ENCODE data around the gene PTPRM. TPM values are rescaled to one million over a fixed set of nuclear protein-coding genes. Genes with fewer than 3 reads are reported as not detected.

Gene PTPRM
- total RNA-seq, 4 donors from 2014 or later: 170 to 198 (median 182) TPM

GRCh38 chr18:8413751-8414150 is 846.6 kb downstream of the PTPRM start:
- TF ChIP-seq CTCF (IDR thresholded peaks at IDR 0.05) (no peak), POLR2A (IDR thresholded peaks at IDR 0.05) (no peak)
- no peak for DNase-seq
- Histone ChIP-seq H3K36me3 (no peaks in the 10 kb centered on the region), H3K9me3 (no peaks in the 10 kb centered on the region), H3K4me3 (replicated peaks in 1 of 3) (no peak overlapping the region), H3K4me1 (no peaks in the 10 kb centered on the region), H3K27me3 (no peaks in the 10 kb centered on the region), H3K27ac (no peak overlapping the region)
- intact Hi-C loops (cut with DNase I): no loop called here
- WGBS, 2 donors: 75 to 77% methylated on average over 6 of the region's 6 CpGs

- no peak overlapping the region for H3K27ac ChIP-seq
- no peaks in the 10 kb centered on the region for H3K9me3 ChIP-seq
- H3K27me3 ChIP-seq: no peaks in the 10 kb centered on the region
- no peak for DNase-seq
- no peaks in the 10 kb centered on the region for H3K4me1 ChIP-seq
- no peaks in the 10 kb centered on the region for H3K36me3 ChIP-seq
- no peak overlapping the region for H3K4me3 ChIP-seq (replicated peaks in 1 of 3)
- no peak for TF ChIP-seq CTCF (IDR thresholded peaks at IDR 0.05)
- no peak for TF ChIP-seq POLR2A (IDR thresholded peaks at IDR 0.05)
- WGBS, 2 donors: 48 to 55% methylated on average over 13 to 14 of the region's 15 CpGs
- intact Hi-C loops (cut with DNase I): no loop called here
Observed at GRCh38 chr18:8416212-8417019, 849.3 kb downstream of the PTPRM start.

- TF ChIP-seq POLR2A (IDR thresholded peaks at IDR 0.05): no peak
- TF ChIP-seq CTCF (IDR thresholded peaks at IDR 0.05): no peak
- H3K4me1 ChIP-seq: no peaks in the 10 kb centered on the region
- no peak overlapping the region for H3K4me3 ChIP-seq (replicated peaks in 1 of 3)
- 91 to 95% methylated on average over 3 of the region's 3 CpGs for WGBS, 2 donors
- H3K9me3 ChIP-seq: no peaks in the 10 kb centered on the region
- DNase-seq: no peak
- H3K27me3 ChIP-seq: no peaks in the 10 kb centered on the region
- intact Hi-C loops (cut with DNase I): no loop called here
- H3K27ac ChIP-seq: no peak overlapping the region
- H3K36me3 ChIP-seq: no peaks in the 10 kb centered on the region
Observed at GRCh38 chr18:8422391-8422790, 855.3 kb downstream of the PTPRM start.

DNA sequence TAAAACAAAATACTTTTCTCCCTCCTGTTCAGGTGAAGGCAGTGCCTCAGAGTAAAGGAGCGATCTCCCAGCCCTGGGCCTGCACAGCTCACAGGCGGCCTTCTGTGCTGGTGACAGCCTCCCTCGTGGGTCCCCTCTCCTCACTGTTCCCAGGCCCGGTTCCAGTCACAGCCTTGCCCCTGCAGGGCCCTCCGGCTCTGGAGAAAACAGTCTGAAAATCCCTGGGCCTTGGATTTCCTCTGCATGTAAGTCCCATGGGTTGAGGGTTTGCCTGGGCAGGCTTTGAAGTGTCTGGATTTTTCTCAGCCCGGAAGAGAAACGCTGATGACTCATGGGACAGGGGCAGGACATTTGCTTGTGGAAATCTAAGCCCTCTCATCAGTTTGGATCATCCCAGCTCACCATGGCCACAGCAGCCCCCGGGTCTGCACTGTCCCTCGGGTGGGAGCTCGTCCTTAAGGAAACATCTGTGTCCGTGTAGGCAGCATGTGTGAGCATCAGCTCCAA is 856.0 kb downstream of the PTPRM start:
- Histone ChIP-seq H3K36me3 (no peaks in the 10 kb centered on the region), H3K9me3 (no peaks in the 10 kb centered on the region), H3K27ac (no peak overlapping the region), H3K4me3 (replicated peaks in 1 of 3) (no peak overlapping the region), H3K27me3 (no peaks in the 10 kb centered on the region), H3K4me1 (no peaks in the 10 kb centered on the region)
- no peak for TF ChIP-seq CTCF (IDR thresholded peaks at IDR 0.05)
- no peak for TF ChIP-seq POLR2A (IDR thresholded peaks at IDR 0.05)
- intact Hi-C loops (cut with DNase I): no loop called here
- WGBS, 2 donors: 59 to 61% methylated on average over 10 to 11 of the region's 11 CpGs
- no peak for DNase-seq

DNA sequence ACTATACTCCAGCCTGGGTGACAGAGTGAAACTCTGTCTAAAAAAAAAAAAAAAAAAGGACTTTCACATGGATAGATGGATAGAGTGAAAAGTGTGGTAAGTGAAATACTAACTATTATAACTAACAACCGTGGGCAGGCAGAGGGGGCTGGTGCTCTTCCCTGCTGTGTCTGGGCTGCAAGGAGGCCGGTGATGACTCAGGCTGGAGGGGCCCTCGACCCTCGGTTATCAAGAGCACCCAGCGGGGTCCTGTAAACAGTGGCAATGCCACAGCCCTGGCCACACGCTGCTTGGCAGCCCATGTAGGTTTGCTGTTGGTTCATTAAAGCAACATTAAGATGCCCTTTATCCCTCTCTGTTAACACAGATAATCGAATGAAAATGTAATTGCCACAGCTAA is 857.4 kb downstream of the PTPRM start:
- intact Hi-C loops (cut with DNase I): no loop called here

More for the DNA sequence above, 857.4 kb downstream of the PTPRM start:
- H3K4me1 ChIP-seq: no peaks in the 10 kb centered on the region
- 77 to 82% methylated on average over 7 of the region's 7 CpGs for WGBS, 2 donors
- no peaks in the 10 kb centered on the region for H3K36me3 ChIP-seq
- DNase-seq: no peak
- no peak overlapping the region for H3K27ac ChIP-seq
- no peaks in the 10 kb centered on the region for H3K9me3 ChIP-seq
- no peaks in the 10 kb centered on the region for H3K27me3 ChIP-seq
- TF ChIP-seq CTCF (IDR thresholded peaks at IDR 0.05) (no peak), POLR2A (IDR thresholded peaks at IDR 0.05) (no peak)
- no peak overlapping the region for H3K4me3 ChIP-seq (replicated peaks in 1 of 3)
